ENCODE data around the gene MKNK1. TPM values are rescaled to one million over a fixed set of nuclear protein-coding genes. Genes with fewer than 3 reads are reported as not detected.

The MKNK1 gene
- total and polyA plus RNA-seq, 2 experiments from 2014 or later: 17.8 to 20.6 TPM

DNA sequence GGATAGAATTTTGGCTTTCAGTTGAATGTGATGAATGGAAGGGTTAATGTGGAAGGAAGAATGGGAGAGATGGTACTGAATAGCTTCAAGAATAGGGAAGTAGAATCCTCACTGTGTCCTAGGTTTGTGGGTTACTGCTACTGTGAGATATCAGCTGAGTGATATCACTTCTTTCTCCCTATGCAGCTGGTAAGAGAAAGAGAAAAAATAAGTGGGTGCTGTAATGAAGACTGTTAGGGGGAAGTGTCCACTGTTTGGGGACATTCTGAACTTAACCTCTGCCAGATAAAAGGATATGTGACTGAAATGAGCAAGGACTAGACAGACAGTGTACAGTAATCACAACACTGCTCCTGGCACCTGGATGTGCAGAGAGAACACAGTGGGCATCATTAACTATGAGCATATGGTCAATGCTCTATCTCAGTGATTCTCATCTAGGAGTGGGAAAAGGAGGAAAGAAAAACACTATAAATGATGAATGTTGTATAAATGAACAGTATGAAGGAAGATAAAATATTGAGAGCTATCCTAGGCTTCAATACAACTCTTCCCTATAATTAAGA is 38.1 kb upstream of the MKNK1 start:
- Histone ChIP-seq H3K27ac (no peak overlapping the region), H2AFZ (no peak overlapping the region), H4K20me1 (ENCODE audit: insufficient read depth, poor library complexity, severe bottlenecking) (no peaks in the 10 kb centered on the region), H3K27me3 (no peaks in the 10 kb centered on the region), H3K36me3 (replicated peaks; ENCODE audit: insufficient read depth, low read depth) (no peaks in the 10 kb centered on the region), H3K4me2 (no peak overlapping the region), H3K4me3 (no peak overlapping the region), H3K79me2 (no peaks in the 10 kb centered on the region), H3K9me2 (replicated peaks; ENCODE audit: insufficient read depth) (no peaks in the 10 kb centered on the region), H3K9me3 (ENCODE audit: low read depth) (no peaks in the 10 kb centered on the region), H3K4me1 (ENCODE audit: insufficient read depth) (no peaks in the 10 kb centered on the region)
- TF ChIP-seq EZH2phosphoT487 (IDR thresholded peaks at IDR 0.05; ENCODE audit: low read depth, severe bottlenecking, unreplicated experiment) (no peak), EZH2 (IDR thresholded peaks at IDR 0.05; ENCODE audit: borderline replicate concordance) (no peak)
- TF ChIP-seq, protein P1, sequence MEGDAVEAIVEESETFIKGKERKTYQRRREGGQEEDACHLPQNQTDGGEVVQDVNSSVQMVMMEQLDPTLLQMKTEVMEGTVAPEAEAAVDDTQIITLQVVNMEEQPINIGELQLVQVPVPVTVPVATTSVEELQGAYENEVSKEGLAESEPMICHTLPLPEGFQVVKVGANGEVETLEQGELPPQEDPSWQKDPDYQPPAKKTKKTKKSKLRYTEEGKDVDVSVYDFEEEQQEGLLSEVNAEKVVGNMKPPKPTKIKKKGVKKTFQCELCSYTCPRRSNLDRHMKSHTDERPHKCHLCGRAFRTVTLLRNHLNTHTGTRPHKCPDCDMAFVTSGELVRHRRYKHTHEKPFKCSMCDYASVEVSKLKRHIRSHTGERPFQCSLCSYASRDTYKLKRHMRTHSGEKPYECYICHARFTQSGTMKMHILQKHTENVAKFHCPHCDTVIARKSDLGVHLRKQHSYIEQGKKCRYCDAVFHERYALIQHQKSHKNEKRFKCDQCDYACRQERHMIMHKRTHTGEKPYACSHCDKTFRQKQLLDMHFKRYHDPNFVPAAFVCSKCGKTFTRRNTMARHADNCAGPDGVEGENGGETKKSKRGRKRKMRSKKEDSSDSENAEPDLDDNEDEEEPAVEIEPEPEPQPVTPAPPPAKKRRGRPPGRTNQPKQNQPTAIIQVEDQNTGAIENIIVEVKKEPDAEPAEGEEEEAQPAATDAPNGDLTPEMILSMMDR (IDR thresholded peaks at IDR 0.05; ENCODE audit: poor library complexity): no peak
- no peak for DNase-seq (ENCODE audit: low spot score)

DNA sequence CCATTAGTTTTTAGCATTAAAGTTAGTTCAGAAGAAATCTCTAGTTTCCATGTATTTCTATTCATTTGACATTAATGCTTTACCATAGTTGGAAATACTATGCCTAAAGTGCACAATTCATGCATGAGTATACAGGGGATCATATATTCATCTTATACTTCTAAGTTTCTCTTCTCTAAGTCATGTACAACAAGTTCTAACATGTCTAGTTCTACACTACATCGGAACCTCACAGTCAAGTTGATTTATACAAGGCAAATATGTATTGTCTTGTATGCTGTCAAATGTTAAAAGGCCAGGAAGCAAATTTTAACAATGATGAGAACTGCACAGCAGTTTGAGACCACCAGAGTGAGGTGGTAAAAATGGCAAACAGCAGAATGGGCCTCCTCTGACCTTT is 35.5 kb upstream of the MKNK1 start:
- WGBS (ENCODE audit: low lambda C conversion rate, missing lambda C conversion rate): 86% methylated on average over 1 of the region's 1 CpG
- H3K36me3 ChIP-seq (replicated peaks; ENCODE audit: insufficient read depth, low read depth): no peaks in the 10 kb centered on the region
- no peak overlapping the region for H2AFZ ChIP-seq

GRCh38 chr1:46638921-46639320 is 34.9 kb upstream of the MKNK1 start:
- Histone ChIP-seq H2AFZ (no peak overlapping the region), H3K4me1 (ENCODE audit: insufficient read depth) (no peaks in the 10 kb centered on the region), H3K27ac (no peak overlapping the region), H3K36me3 (replicated peaks; ENCODE audit: insufficient read depth, low read depth) (no peaks in the 10 kb centered on the region), H3K4me2 (no peak overlapping the region), H4K20me1 (ENCODE audit: insufficient read depth, poor library complexity, severe bottlenecking) (no peaks in the 10 kb centered on the region), H3K79me2 (no peaks in the 10 kb centered on the region), H3K9me3 (ENCODE audit: low read depth) (no peaks in the 10 kb centered on the region), H3K4me3 (no peak overlapping the region), H3K9me2 (replicated peaks; ENCODE audit: insufficient read depth) (no peaks in the 10 kb centered on the region), H3K27me3 (no peaks in the 10 kb centered on the region)
- DNase-seq (ENCODE audit: low spot score): no peak
- TF ChIP-seq, protein P1 (IDR thresholded peaks at IDR 0.05; ENCODE audit: poor library complexity): no peak
- TF ChIP-seq EZH2phosphoT487 (IDR thresholded peaks at IDR 0.05; ENCODE audit: low read depth, severe bottlenecking, unreplicated experiment) (no peak), EZH2 (IDR thresholded peaks at IDR 0.05; ENCODE audit: borderline replicate concordance) (no peak)

More for the DNA sequence above, 35.5 kb upstream of the MKNK1 start:
- no peaks in the 10 kb centered on the region for H3K9me3 ChIP-seq (ENCODE audit: low read depth)
- H3K4me2 ChIP-seq: no peak overlapping the region
- H3K9me2 ChIP-seq (replicated peaks; ENCODE audit: insufficient read depth): no peaks in the 10 kb centered on the region
- H3K79me2 ChIP-seq: no peaks in the 10 kb centered on the region
- TF ChIP-seq EZH2phosphoT487 (IDR thresholded peaks at IDR 0.05; ENCODE audit: low read depth, severe bottlenecking, unreplicated experiment) (no peak), EZH2 (IDR thresholded peaks at IDR 0.05; ENCODE audit: borderline replicate concordance) (no peak)
- TF ChIP-seq, protein P1 (IDR thresholded peaks at IDR 0.05; ENCODE audit: poor library complexity): no peak
- H3K27ac ChIP-seq: no peak overlapping the region
- no peak overlapping the region for H3K4me3 ChIP-seq
- no peaks in the 10 kb centered on the region for H3K4me1 ChIP-seq (ENCODE audit: insufficient read depth)
- H3K27me3 ChIP-seq: no peaks in the 10 kb centered on the region
- no peaks in the 10 kb centered on the region for H4K20me1 ChIP-seq (ENCODE audit: insufficient read depth, poor library complexity, severe bottlenecking)
- DNase-seq (ENCODE audit: low spot score): no peak
